HG03175 (cell line): ENCODE data around the gene EXD3.

Experiments used
- ATAC-seq: cut with Tn5 transposase; IDR thresholded peaks from one replicate; pipeline ENCODE4 v1.9.1; 2021; ENCODE audit warnings: mild to moderate bottlenecking, moderate library complexity; ENCODE audit not compliant: unreplicated experiment

EXD3 gene

DNA sequence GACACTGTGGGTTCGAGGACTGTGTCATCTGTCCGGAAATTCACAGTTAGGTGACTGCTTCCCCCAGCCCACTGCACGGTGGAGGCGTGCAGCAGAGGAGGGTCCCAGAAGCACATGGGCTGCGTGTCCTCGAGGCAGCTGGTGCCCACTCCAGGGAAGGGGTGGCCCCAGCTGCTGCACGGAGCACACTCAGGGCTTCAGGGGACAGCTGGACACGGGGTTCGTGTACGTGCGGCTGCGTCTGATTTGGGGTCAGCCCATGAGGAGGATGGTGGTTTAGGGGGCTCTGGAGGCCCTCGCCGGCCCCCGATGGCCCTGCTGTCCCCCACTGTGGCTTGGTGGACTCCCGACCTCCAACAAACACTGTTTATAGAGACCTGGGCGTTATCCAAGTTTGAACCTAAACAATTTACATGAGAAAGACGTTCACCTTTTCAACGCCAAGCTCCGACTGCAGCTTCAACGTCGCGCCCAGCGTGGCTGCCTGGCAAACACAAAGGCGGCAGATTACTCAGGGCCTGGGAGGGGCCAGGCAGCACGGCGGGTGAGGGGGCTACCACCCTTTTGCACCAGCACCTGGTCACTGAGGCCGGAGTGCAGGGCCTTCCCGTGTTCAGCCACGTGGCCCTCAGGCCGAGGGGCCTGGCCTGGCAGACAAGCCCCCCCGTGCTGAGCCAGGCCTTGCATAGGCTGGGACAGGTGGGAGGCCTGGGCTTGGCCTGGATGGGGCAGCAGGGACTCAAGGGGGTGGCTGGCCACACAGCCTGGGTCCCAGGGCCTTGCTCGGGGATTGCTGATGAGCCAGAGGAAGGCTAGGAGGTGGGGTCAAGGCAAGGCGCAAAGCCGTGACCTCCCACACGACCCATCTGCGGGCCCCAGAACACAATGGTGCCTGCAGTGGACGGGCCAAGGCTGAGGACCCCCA, 55.2 kb downstream of the EXD3 start:
- ATAC-seq: no peak

DNA sequence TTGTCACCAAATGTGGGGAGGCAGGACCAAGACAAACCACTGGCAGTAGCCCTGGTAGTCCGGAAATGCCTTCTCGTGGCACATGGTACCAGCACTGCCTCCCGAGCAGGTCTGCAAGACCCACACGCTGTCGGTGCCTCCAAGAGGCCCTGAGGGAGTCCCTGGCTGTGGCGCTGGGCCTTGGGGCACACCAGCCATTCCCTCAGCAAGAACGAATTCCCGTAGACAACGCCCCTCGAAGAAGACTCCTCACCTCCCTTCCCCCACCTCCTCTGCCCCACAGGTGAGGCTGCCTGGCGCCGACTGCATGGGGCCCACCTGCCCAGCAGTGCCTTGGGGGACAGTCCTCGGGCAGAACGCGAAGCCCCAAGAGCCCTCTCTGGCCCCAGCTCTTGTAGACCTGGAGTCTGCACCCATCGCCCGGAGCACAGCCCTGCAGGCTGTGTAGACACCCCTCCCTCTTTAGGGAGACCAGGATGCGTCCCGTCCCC, 56.0 kb downstream of the EXD3 start:
- no peak for ATAC-seq

DNA sequence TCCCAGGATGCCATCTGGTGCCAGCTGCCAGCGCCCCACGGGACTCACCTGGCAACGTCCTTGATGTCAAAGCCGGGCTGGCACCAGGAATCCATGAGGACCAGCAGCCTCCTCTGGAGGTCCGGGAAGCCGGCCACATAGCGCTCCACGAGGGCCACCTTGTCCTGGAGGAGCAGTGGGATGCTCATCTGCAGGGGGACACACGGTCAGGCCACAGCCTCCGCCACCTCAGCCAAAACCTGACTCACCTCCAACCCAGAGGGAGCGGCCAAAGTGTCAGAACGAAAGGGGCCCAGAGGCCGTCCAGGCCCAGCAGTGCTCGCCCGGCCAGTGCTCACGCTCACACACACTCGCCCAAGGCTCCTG, 56.5 kb downstream of the EXD3 start:
- ATAC-seq: no peak

DNA sequence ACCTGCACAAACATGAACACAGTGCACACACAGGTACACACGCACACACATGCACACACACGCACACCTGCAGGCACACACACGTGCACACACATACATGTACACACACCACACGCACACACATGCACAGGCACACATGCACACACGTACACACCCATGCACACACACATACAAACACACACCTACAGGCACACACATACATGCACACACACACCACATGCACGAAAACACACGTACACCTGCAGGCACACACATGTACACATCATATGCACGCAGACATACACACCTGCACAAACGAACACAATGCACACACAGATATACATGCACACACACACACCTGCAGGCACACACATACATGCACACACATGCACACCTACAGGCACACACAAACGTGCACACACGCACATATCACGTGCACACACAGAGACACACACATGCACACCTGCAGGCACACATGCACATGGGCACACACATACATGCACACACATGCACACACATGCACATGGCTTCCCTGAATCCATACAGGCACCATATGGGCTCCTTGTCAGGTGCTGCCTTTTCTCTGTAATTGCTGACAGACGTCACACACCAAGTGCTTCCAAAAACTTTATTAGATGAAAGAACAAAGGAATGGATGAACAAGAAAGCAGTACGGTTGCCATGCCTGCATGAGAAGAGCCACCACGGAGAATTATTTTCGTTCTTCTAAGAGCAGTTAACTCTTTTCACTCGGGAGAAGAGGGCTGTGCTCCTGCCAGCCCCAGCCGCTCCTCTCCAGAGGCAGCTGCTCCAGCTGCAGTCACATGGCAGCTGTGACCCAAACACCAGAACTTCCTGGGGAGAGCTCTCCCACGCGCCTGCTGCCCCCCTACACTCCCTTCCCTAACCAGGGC, 57.2 kb downstream of the EXD3 start:
- ATAC-seq: no peak

DNA sequence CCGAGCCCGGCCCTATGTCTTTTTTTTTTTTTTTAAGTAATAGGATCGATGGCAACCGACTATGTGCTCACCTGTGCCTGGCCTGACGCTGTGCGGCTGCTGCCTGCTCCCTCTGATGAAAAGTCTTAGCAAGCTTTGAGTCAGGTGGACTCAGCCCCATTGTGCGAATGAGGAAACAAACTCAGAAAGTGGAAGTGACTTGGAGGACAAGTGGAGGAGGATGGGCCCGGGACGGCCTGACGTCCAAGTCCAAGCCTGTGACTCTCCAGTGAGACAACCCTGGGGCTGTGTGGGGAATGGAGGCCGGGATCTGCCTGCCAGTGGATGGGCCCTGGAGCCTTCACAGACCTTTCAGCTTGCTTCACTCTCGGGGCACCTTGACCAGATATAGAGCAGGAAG, 57.9 kb downstream of the EXD3 start:
- no peak for ATAC-seq

DNA sequence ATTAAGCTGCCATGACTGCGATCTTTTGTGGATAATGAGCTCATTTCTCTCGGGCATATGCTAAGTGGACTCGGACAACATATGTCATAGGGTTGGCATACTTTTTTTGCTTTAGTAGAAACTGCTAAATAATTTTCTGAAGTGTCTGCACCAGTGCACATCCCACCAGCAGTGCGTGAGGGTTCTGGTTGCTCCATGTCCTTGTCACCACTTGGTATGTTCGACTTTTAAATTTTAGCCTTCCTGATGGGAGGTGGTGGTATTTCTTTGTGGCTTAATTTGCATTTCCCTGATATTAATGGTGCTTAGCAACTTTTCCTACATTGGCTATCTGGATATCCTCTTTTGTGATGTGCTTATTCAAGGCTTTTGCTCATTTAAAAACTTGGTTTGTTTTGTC, 63.1 kb downstream of the EXD3 start:
- no peak for ATAC-seq

DNA sequence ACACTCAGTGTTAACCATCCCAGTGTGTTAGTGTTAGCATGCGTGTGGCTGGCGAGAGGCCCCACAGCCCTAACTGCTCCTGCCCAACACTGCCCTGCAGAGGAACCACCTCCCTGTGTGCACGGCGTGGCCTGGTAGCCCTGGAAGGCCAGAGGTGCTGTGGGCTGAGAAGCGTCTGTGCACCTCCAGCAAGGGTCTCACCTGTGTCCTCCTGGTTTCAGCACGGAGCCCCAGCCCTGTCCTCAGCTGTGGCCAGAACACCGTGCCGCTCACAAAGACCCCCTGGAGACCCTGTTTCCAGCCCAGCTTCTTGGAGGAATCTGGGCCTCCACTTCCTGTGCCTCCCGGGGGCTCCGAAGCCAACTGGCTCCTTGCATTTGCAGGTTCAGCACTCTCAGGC, 64.8 kb downstream of the EXD3 start:
- ATAC-seq: no peak

DNA sequence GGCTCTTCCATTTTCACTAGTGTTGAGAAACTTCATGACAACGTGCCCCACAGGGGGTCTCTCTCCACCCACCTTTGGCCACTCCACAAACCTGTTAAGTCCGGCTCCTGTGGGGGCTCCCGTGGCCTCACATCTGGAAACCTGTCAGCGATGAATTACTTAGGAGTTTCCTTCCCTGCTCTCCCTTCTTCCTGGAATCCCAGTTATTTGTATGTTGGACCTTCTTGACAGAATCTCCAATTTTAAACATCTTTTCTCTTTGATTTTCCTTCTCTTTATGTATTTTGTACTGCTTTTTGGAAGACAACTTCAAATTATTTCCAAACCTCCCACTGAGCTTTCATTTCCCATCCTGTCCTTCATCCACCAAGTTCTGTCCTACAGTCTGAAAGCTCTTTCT, 65.8 kb downstream of the EXD3 start:
- ATAC-seq: no peak

DNA sequence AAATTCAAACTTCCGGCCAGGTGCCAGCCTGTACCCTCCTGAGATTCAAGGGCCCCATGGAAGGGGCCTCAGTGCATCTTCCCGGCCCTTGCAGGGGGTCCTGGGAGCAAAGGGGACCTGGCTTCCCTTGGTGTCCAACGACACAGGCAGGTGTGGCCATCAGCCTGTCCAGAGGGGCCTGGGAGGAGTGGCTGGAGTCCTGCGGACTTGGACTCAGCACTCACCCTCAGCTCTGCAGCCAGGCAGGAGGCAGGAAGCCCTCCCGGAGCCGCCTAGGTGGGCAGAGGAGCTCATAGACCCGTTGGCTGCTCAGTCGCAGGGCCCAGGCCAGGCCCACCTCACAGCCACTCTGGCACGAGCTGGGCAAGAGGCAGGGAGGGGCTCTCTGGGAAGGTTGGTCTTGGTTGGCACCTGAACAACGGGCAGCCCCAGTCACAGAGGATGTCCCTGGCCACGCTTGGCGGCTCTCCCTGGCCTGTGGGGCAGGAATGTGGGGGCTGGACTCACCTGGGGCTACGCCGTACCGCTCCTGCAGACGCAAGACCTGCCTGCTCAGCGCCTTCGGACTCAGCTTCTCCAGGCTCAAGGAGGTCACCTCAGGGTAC, 67.1 kb downstream of the EXD3 start:
- ATAC-seq: no peak

DNA sequence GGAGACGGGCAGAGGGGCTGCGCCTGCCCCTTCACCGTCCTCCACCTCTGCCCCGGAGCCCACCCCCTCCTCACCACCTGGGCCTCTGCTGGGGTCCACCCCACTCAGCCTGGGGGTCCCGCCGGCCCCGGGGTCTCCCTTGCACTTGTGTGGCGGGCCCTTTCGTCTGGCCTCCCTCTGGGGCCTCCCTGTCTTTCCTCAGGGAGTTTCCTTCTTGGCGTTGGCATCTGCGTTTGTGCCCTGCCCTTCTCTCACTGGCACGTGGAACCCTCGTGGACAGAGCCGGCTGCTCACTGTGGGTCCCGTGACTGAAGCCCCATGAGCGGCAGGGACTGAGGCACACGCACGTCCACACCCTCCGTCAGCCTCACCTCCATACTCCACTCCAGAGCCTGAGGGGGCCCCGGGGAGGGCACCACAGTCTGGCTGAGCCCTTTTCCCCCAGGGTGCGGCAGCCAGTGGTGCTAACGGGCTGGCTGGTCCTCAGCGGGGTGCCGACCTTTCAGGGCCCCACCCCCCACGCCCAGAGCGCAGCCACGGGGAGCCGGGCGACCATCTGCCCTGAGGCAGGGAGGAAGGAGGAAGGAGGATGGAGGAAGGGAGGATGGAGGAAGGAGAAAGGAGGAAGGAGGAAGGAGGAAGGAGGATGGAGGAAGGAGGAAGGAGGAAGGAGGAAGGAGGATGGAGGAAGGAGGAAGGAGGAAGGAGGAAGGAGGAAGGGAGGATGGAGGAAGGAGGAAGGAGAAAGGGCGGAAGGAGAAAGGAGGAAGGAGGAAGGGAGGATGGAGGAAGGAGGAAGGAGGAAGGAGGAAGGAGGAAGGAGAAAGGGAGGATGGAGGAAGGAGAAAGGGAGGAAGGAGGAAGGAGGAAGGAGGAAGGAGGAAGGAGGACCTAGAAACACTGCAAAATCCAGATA, 67.9 kb downstream of the EXD3 start:
- ATAC-seq: no peak

DNA sequence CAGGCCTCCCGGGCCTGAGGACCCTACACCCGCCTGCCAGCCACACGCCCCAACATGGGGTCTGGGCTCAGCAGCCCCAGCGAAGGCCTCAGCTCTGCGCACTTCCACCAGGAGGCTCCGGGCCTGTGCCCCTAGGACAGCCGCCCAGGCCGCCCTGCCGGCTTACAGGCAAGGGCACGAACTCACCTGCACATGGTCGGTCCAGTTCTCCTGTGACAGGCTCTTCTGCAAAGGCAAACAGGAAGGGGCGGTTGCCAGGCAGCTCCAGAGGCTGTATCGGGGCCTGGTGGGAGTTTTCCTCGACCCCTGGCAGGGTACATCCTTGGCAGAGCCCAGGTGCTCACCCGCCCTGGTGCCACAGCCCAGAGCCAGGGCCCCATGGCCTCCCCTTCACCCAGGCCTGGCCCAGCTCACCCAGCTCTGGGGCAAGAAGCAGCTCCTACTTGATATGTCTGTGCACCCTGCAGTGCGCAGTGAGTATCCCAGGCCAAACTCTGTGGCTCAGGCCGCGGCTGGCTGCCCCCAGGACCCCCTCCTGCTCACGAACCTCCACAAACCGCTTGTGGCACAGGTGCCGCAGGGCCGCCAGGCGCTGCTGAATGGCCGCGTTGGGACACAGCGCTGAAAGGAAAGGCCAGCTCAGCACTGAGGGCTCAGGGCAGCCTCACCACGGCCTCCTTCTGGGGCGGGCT, 68.7 kb downstream of the EXD3 start:
- no peak for ATAC-seq

DNA sequence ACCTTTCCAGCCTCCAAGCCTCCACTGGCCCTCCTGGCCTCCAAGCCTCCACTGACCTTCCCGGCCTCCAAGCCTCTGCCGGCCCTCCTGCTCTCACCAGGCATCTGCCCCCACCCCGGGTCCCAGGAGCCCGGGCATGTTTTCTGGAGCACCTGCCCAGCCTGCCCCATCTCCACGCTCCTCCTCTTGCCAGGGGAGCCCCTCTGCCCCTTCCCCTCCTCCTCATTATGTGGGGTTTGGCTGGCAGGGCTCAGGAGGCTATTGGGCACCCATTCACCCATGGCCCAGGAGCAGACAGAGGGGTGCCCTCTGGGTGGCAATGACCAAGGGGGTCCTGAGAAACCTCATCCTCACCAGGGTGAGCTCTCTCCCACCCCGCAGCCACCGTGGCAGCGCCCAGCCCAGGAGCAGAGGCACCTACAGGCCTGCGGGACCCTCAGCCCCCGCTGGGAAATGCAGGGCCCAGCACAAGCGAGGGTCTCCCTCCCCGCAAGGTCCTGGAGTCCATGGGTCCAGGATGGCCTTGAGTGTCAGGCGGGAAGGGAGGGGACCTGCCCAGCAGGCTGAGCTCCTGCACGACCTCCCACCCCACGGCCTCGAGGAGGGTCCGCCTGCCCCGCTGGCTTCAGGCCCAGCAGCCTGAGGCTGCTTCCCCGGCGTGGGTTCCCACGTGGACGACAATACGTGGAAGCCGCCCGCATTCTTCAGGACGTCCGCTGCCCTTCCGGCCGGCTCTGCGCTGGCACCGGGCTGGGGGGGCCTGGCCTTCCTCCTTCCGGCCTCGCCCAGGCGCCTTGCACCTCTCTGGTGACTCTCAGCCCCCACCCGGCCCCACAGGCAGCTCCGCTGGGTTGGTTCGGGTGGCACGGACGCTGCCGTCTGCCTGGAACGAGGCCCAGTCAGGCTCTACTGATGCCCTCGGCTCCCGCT, 69.5 kb downstream of the EXD3 start:
- ATAC-seq: no peak

DNA sequence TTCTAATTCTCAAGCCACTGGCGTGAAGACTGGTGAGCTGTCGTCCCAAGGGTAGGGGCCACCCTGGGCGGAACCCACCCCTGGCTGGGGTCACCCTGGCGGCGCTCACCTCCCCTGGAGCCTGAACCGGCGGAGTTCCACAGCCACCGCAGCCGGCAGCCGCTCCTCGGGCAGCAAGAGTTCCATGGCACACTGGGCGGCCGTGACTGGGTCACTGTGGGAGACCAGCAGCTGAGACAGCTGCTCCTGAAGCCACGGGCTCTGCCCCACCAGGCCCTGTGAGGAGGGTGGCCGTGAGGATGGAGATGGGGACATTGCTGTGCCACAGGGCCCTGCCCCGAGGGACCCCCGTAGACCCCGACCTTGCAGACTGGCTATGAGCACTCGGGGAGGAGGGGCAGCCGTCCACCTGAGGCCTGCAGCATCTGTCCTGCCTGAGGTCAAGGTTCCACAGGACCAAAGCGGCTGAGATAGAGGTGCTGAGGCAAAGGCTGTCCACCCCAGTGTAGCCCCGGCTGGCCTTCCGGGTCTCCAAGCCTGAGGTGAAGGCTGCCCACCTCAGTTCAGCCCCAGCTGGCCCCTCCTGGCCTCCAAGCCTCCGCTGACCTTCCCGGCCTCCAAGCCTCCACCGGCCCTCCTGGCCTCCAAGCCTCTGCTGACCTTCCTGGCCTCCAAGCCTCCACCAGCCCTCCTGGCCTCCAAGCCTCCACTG, 70.3 kb downstream of the EXD3 start:
- ATAC-seq: no peak

DNA sequence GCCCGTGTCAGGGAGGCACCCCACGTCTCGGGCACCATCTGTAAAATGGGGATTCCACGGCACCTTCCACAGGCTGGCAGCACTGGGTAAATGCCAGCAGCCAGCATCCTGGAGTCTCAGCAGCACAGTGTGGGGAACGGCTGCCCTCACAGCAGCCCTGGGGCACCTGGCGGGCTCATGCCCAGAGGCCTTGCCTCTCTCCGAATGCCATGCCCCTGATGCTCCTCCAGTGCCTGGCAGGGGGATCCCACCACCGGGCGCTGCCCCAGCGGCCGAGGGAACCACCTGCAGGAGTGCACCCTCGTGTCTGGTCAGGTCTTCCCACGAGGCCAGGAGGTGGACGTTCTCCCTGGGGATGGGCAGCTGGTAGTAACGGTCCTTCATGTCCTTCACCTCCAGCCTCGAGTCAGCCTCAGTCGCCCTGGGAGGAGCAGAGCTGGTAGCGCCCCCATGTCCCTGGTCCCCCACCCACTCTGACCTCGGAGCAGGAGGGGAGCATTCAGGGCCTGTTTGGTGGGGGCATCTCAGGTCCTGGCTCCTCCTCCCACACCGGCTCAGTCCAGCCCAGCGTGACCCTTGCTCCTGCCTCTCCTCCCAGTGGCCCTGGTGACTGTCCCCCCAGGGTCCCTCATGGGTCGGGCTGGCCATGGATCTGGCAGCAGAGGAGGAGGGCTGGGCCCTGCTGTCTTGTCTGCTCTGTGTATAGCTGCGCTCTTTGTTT, 71.0 kb downstream of the EXD3 start:
- ATAC-seq: no peak

DNA sequence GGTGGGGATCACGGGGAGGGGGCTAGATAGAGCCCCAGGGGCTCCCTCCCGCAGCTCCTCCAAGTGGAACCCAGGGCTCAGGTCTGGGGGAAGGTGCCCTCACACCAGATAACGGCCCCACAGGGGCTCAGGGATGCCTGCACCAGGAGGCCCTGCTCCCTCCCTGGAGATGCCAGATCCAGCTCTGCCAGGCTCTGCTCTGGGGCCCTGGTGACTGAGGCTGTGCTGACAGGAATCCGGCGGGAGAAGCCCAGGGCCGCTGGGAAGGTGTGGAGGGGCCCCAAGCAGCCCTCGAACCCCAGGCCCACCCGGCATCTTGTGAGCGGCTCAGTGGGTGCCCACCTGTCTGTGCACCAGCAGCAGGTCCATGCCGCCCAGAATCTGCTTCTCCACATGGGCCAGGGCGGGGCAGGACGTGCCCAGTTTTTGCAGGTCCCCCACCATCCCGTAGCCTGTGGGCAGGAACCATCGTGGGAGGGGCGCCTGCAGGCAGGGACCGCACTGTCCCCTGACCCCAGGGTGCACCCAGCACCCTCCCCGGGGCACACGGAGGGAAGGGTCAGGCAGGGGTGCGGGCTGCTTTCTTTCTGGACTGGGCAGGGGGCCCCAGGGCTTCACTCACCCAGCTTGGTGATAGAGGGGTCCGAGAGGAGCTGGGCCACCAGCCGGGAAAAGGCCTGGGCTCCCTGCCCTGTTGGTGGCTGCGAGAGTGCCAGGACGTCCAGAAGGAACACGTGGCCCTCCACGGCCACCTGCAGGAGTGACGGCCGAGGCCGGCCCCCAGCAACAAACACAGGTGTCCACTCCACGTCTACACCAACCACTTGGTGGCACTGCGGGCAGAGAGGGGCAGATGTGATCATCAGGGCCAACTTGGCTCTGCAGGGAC, 72.0 kb downstream of the EXD3 start:
- no peak for ATAC-seq

DNA sequence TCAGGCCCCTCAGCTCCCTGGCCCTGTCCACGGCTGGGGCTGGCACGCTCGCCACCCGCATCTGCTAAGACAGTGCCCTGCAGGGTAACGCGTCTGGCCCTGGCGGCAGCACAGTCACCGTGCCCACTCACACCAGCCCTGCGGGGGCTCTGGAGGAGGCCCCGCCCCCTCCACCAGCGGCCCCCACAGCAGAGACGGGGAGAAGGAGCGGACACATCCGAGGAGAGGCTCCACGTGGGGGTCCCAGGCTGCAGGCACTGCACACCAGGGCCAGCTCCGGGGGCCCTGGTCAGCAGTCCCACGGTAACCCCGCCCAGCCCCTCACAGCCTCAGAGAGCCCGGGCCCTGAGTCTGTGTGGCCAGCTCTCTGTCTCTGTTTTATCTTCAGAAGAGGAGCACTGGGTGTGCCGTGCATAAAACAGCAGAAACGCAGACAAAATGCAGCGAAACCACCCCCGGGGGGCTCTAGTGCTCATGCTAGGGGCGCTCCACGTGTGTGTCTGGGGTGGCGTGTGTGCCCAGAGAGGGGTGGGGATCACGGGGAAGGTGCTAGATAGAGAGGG, 73.4 kb downstream of the EXD3 start:
- ATAC-seq: no peak
